Brain microvascular endothelial cell (primary cell): Measurements from ENCODE around the gene EAPP.
"Not testable (repeated sequence)": the region's sequence is repeated elsewhere in the genome, so short reads cannot be mapped to it uniquely, and the experiment has no call there.

Experiments used
- DNase-seq: peaks from one replicate; pipeline ENCODE4 v3.0.0-alpha.2; 2020
- H3K27ac ChIP-seq: fragments of 250-450 bp; sonication (Bioruptor Pico); 2 replicates; pipeline ENCODE4 v1.5.1; 2020; ENCODE audit warnings: mild to moderate bottlenecking, moderate library complexity
- H3K27me3 ChIP-seq: fragments of 250-450 bp; sonication (Bioruptor Pico); replicated peaks from 2 replicates; pipeline ENCODE4 v1.5.1; 2020; ENCODE audit warnings: mild to moderate bottlenecking
- H3K36me3 ChIP-seq: fragments of 250-450 bp; sonication (Bioruptor Pico); replicated peaks from 2 replicates; pipeline ENCODE4 v1.5.1; 2020; ENCODE audit warnings: mild to moderate bottlenecking
- H3K4me3 ChIP-seq: 2 replicates; pipeline ENCODE4 v1.5.1; 2011; ENCODE audit warnings: low read depth, mild to moderate bottlenecking, control low read depth, low read length, moderate library complexity
- CTCF ChIP-seq: IDR thresholded peaks from 2 replicates; pipeline ENCODE4 v1.5.1; 2011; ENCODE audit warnings: low read depth, mild to moderate bottlenecking, moderate library complexity, low read length, control low read depth, inconsistent platforms; ENCODE audit errors: missing control alignments
- in situ Hi-C: cut with HindIII; loops from 2 replicates; pipeline ENCODE4 v1.10.0; 2017; ENCODE audit warnings: low sequenced_read_pairs, low pct_ligation_motif_present

EAPP gene

DNA sequence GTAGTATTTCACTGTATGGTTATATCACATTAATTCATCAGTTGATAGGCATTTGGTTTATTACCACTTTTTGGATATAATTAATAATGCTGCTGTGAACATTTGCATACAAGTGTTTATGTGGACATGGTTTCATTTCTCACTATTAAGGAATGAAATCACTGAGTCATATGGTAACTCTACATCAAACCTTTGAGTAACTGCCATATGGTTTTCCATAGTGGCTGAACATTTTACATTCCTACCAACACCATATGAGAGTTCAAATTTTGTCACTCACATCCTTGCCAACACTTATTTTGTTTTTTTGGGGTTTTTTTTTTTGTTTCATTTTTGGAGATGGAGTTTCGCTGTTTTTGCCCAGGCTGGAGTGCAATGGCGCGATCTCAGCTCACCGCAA, 30.2 kb upstream of the EAPP start:
- in situ Hi-C loops, result no loop called here
- Histone ChIP-seq H3K4me3 (no peak overlapping the region), H3K27ac (no peak overlapping the region), H3K36me3 (peaks cover 72% of the 10 kb centered on the region), H3K27me3 (no peaks in the 10 kb centered on the region)
- TF ChIP-seq CTCF, result no peak
- no peak for DNase-seq

- no peaks in the 10 kb centered on the region for H3K27me3 ChIP-seq
- DNase-seq, result no peak
- in situ Hi-C loops, result no loop called here
- no peak for TF ChIP-seq CTCF
- H3K4me3 ChIP-seq, result no peak overlapping the region
- H3K36me3 ChIP-seq, result peaks cover 76% of the 10 kb centered on the region
- H3K27ac ChIP-seq, result no peak overlapping the region
Observed at GRCh38 chr14:34568803-34569202, 29.3 kb upstream of the EAPP start.

DNA sequence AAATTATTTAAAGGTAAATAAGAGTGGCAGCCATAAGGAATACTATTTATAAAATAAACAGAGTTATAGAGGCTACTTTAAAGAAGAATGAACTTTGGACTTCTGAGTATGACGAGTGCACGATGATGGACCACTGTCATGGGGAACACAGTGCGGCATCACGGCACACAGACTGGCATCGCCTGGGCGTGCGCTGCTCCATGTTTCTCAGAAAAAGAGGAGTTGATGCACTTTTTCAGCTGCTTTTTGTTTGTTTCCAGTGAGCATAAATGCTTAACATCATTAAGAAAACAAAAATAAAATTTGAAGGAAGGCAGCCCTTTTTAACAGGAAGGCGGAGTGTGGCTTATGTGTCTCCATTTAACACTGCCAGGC, 23.3 kb upstream of the EAPP start:
- TF ChIP-seq CTCF, result no peak
- in situ Hi-C loops, result no loop called here

DNA sequence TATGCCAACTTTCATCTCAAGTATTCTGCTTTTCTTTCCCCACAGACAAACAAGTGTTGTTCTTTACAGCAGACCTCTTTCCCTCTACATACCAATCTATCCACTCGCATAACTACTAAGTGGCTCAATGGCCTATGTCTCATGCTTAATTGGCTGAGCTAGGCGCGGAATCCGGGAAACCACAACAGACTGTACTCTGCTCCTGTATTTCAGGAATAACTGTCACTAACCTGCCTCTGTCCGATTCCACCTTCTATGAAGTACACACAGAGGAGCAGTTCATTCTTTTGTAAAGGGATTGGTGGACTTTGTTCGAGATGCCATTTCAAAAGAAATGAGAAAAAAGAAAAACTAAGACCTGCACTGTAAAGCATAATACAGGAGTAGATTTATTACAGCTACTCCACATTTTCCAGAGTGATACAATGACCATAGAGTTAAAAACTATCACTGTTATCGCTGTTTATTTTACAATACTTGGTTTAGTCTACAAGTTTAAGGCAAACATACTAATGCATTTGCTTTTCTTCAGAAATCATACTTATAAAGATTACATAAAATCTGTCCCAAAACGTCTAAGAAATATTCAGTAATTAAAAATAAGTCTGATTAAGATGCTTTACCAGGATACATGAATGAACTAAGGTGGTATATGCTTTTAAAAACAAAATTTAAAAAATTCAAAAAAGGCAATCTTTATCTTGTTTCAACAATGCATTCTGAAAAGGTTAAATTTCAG, 22.7 kb upstream of the EAPP start:
- DNase-seq, H3K4me3 ChIP-seq, in situ Hi-C loops, H3K27ac ChIP-seq, H3K27me3 ChIP-seq: not testable (repeated sequence)
- peaks cover 39% of the 10 kb centered on the region for H3K36me3 ChIP-seq

More for the DNA sequence above, 23.3 kb upstream of the EAPP start:
- H3K36me3 ChIP-seq, result peaks cover 42% of the 10 kb centered on the region
- no peaks in the 10 kb centered on the region for H3K27me3 ChIP-seq
- H3K4me3 ChIP-seq, result no peak overlapping the region
- H3K27ac ChIP-seq, result no peak overlapping the region
- no peak for DNase-seq

GRCh38 chr14:34556498-34556829, 17.0 kb upstream of the EAPP start:
- H3K27me3 ChIP-seq, in situ Hi-C loops, H3K4me3 ChIP-seq, H3K36me3 ChIP-seq, DNase-seq, H3K27ac ChIP-seq: not testable (repeated sequence)

DNA sequence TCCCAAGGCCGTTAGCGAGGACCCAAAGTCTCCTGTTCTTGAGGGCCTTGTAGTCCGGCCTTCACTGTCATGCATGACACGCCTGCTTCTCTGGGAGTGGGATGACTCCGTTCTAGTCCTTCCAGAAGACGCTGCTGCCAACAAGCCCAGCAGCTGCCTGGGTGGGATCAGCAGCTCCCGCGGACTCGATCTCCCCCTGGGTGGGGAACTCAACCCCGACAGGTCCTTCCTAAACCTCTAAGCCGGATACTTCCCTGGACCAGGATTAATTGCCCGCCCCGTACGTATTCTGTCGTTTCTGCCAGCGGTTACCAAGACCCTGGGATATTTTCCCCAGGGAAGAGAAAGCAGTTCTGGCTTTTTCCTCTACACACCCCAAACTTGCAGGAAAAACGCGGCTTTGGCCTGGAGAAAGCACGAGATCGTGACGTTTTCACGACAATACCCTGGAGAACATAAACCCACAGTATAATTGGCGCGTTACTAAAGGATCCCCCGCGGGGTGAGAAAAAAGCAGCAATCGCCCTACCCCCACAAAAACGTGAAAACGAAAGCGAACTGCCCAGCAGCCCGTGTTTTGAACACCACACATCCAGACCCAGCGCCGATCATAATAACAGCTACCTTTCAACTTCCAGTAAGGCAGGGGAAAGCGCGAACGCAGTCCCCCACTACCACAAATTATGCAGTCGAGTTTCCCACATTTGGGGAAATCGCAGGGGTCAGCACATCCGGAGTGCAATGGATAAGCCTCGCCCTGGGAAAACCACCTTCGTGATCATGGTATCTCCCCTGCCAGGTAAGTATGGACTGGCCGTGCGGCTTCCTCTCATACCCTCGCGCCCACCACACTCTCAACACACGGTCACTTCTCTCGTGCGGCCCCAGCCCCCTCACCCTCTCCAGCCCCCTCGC, 16.3 kb upstream of the EAPP start:
- H3K4me3 ChIP-seq, H3K27me3 ChIP-seq, H3K36me3 ChIP-seq, H3K27ac ChIP-seq, in situ Hi-C loops, DNase-seq: not testable (repeated sequence)

GRCh38 chr14:34554540-34555250, 15.2 kb upstream of the EAPP start:
- no peak overlapping the region for H3K27ac ChIP-seq
- no peaks in the 10 kb centered on the region for H3K27me3 ChIP-seq
- H3K4me3 ChIP-seq, result no peak overlapping the region
- H3K36me3 ChIP-seq, result no peaks in the 10 kb centered on the region
- in situ Hi-C loops, result no loop called here
- DNase-seq, result no peak
- no peak for TF ChIP-seq CTCF

GRCh38 chr14:34549276-34549966, 9.9 kb upstream of the EAPP start:
- H3K4me3 ChIP-seq, H3K27ac ChIP-seq, H3K36me3 ChIP-seq, in situ Hi-C loops, H3K27me3 ChIP-seq, DNase-seq: not testable (repeated sequence)
